Measurements from ENCODE around the gene MRPL47. TPM values are rescaled to one million over a fixed set of nuclear protein-coding genes. Genes with fewer than 3 reads are reported as not detected.

Gene MRPL47
- total RNA-seq, 6 donors from 2014 or later: 3.1 to 27.7 (median 22.9) TPM

DNA sequence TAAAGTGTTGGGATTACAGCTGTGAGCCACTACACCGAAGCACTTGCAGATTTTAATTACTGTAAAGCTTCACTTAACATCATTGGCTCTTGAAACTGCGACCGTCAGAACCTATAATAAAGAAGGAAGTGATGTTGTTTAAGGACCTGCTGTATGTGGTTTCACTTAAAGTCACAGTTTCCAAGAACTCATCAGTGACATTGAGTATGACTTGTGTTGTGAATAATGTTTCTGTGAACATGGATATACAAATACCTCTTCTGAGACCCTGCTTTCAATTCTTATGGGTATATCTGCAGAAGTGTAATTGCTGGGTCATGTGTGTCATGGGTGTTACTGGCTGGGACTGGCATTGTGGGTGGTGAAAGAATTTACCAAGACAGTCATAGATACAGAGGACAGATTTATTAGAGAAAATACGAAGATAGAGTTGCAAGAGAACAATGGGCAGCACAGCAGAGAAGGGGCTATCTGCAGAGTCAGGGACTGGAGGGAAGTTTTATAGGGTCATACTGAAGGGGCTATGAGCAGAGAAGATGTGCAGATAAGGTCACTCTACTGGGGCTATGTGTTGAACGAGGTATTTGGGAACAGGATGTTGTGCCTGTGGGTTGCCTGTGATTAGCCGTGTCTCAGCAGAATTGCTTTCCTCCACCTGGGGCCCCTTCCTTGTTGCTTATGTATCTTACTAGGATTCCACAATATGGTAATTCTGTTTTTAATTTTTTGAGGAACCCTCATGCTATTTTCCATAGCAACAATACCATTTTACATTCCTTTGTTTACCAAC, 4.7 kb upstream of the MRPL47 start:
- 51 to 63% methylated on average over 6 of the region's 6 CpGs for WGBS, 2 donors
- peaks cover 0 to 9% (median 0%) of the 10 kb centered on the region in 4 donors for H3K36me3 ChIP-seq
- TF ChIP-seq EP300 (IDR thresholded peaks at IDR 0.05) (no peak), POLR2AphosphoS5 (IDR thresholded peaks at IDR 0.05) (no peak), CTCF (IDR thresholded peaks at IDR 0.05) (no peak)
- H3K9me3 ChIP-seq: no peaks in the 10 kb centered on the region
- no peak overlapping the region for H3K4me3 ChIP-seq
- no peak for DNase-seq
- no peak for ATAC-seq (ENCODE audit: low FRiP score in 2 of 2)
- peaks cover 12 to 20% (median 17%) of the 10 kb centered on the region in 4 donors for H3K4me1 ChIP-seq
- H3K27me3 ChIP-seq: no peaks in the 10 kb centered on the region
- no peak overlapping the region for H3K27ac ChIP-seq

GRCh38 chr3:179606534-179607085, 2.2 kb upstream of the MRPL47 start:
- no peaks in the 10 kb centered on the region for H3K9me3 ChIP-seq
- no peaks in the 10 kb centered on the region for H3K27me3 ChIP-seq
- peaks cover 21 to 33% (median 29%) of the 10 kb centered on the region in 4 donors for H3K4me1 ChIP-seq
- H3K36me3 ChIP-seq: peaks cover 0 to 21% (median 6%) of the 10 kb centered on the region in 4 donors
- no peak for TF ChIP-seq EP300 (IDR thresholded peaks at IDR 0.05)
- no peak for TF ChIP-seq POLR2A (IDR thresholded peaks at IDR 0.05)
- TF ChIP-seq CTCF (IDR thresholded peaks at IDR 0.05): no peak
- TF ChIP-seq POLR2AphosphoS5 (IDR thresholded peaks at IDR 0.05): no peak
- no peak overlapping the region for H3K27ac ChIP-seq
- H3K4me3 ChIP-seq: no peak overlapping the region
- whole genome bisulfite sequencing, 2 donors: 93 to 95% methylated on average over 4 of the region's 4 CpGs
- no peak for ATAC-seq (ENCODE audit: low FRiP score in 2 of 2)
- DNase-seq: no peak

- 1 to 2% methylated on average over 3 of the region's 3 CpGs for WGBS, 2 donors
- H3K9me3 ChIP-seq: no peaks in the 10 kb centered on the region
- H3K27ac ChIP-seq: peak overlapping the region; percentile 87 to 95 (median 93)
- peaks cover 12 to 40% (median 27%) of the 10 kb centered on the region in 4 donors for H3K36me3 ChIP-seq
- DNase-seq (no peak), ATAC-seq (ENCODE audit: low FRiP score in 2 of 2) (no peak)
- H3K4me3 ChIP-seq: peak overlapping the region; percentile 62 to 86 (median 74)
- H3K27me3 ChIP-seq: no peaks in the 10 kb centered on the region
- TF ChIP-seq CTCF (IDR thresholded peaks at IDR 0.05): no peak
- TF ChIP-seq POLR2A (IDR thresholded peaks at IDR 0.05): no peak
- TF ChIP-seq EP300 (IDR thresholded peaks at IDR 0.05): no peak
- TF ChIP-seq POLR2AphosphoS5 (IDR thresholded peaks at IDR 0.05): no peak
- H3K4me1 ChIP-seq: peaks cover 21 to 33% (median 29%) of the 10 kb centered on the region in 4 donors
Measured at GRCh38 chr3:179603831-179604230, 607 bp downstream of the MRPL47 start.

DNA sequence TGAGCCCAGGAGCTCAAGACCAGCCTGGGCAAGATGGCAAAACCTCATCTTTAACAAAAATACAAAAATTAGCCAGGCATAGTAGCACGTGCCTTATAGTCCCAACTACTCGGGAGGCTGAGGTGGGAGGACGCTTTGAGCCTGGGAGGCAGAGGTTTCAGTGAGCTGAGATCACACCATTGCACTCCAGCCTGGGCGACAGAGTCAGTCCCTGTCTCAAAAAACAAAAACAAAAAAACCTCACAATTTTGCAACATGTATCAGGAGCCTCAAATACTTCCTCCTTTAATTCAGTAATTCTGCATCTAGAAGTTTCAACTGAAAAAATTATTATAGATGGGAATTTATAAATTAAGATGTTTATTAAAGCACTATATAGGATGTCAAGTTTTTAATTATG, 1.1 kb downstream of the MRPL47 start:
- Histone ChIP-seq H3K36me3 (peaks cover 12 to 45% (median 32%) of the 10 kb centered on the region in 4 donors), H3K9me3 (no peaks in the 10 kb centered on the region), H3K4me1 (peaks cover 21 to 33% (median 29%) of the 10 kb centered on the region in 4 donors), H3K27ac (no peak overlapping the region), H3K4me3 (peak overlapping the region in 1 of 4 donors; percentile 86), H3K27me3 (no peaks in the 10 kb centered on the region)
- ATAC-seq (ENCODE audit: low FRiP score in 2 of 2): no peak
- WGBS, 2 donors: 64 to 72% methylated on average over 4 of the region's 4 CpGs
- no peak for DNase-seq
- TF ChIP-seq EP300 (IDR thresholded peaks at IDR 0.05) (no peak), POLR2A (IDR thresholded peaks at IDR 0.05) (no peak), POLR2AphosphoS5 (IDR thresholded peaks at IDR 0.05) (no peak)

GRCh38 chr3:179599531-179599930, 4.9 kb downstream of the MRPL47 start:
- no peak overlapping the region for H3K4me3 ChIP-seq
- no peaks in the 10 kb centered on the region for H3K27me3 ChIP-seq
- no peak overlapping the region for H3K27ac ChIP-seq
- H3K36me3 ChIP-seq: peaks cover 20 to 83% (median 64%) of the 10 kb centered on the region in 4 donors
- 96 to 98% methylated on average over 4 of the region's 4 CpGs for WGBS, 2 donors
- DNase-seq (no peak), ATAC-seq (ENCODE audit: low FRiP score in 2 of 2) (no peak)
- H3K9me3 ChIP-seq: no peaks in the 10 kb centered on the region
- TF ChIP-seq CTCF (IDR thresholded peaks at IDR 0.05) (no peak), EP300 (IDR thresholded peaks at IDR 0.05) (no peak), POLR2A (IDR thresholded peaks at IDR 0.05) (no peak), POLR2AphosphoS5 (IDR thresholded peaks at IDR 0.05) (no peak)
- H3K4me1 ChIP-seq: peaks cover 8 to 13% (median 12%) of the 10 kb centered on the region in 4 donors
